Stimulated activated naive CD8-positive, alpha-beta T cell treated with anti-CD3 and anti-CD28 coated beads, Interleukin-15, Interleukin-2, amounts not matched to agents 100 ng/mL and 50 ng/mL, for 24 hours (primary cell): Measurements from ENCODE around the gene MYL4.
"Not testable (repeated sequence)": the region's sequence is repeated elsewhere in the genome, so short reads cannot be mapped to it uniquely, and the experiment has no call there.

Experiments
- H3K27ac Mint-ChIP-seq: one replicate; pipeline ENCODE4 v1.8.0; 2021; ENCODE audit warnings: mild to moderate bottlenecking, mixed read lengths
- H3K27me3 Mint-ChIP-seq: one replicate; pipeline ENCODE4 v1.8.0; 2021; ENCODE audit warnings: mixed read lengths
- H3K36me3 Mint-ChIP-seq: one replicate; pipeline ENCODE4 v1.8.0; 2021; ENCODE audit warnings: low read depth, mixed read lengths
- H3K4me1 Mint-ChIP-seq: one replicate; pipeline ENCODE4 v1.8.0; 2021; ENCODE audit warnings: low read depth, mixed read lengths
- H3K4me3 Mint-ChIP-seq: one replicate; pipeline ENCODE4 v1.8.0; 2021; ENCODE audit warnings: mild to moderate bottlenecking, mixed read lengths
- H3K9me3 Mint-ChIP-seq: one replicate; pipeline ENCODE4 v1.8.0; 2021; ENCODE audit warnings: mixed read lengths

Gene MYL4

DNA sequence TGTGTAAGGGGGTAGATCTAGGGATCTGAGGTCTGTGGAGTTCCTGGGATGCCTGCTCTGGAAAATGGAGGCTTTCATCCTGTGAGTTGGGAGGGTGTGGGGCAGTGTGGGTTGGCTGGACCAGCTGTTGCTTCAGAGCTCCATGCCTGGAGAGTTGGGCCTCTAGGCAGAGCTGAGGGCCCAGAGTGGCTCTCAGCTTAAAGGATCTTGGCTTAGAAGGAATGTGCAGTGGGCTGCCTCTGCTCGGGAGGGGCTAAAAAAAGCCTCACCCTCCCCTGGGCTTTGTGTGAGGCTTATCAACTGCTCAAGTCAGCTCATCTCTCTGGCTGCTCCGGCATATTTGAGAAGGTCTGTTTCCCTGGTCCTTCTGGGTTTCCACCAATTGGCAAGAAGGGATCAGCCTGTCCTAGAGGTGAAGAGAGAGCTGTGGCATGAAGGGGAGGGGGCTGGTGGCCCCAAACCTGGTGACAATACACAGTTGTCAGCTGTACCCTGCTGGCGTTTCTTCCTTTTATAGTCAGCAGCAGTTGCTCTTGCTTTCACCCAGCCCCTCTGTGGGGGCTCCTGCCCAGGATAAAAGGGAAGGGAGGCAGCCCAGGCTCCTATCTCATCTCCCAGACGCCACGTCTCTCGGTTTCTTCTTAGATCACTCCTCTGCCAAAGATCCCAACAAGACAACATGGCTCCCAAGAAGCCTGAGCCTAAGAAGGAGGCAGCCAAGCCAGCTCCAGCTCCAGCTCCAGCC, at the start of gene MYL4:
MYL4 (plus strand) TSS at position 605 of the 745 bp plus-strand sequence; CDS start at position 680, 75 bp downstream.
- no peak within 1 kb of the TSS for H3K27ac Mint-ChIP-seq

DNA sequence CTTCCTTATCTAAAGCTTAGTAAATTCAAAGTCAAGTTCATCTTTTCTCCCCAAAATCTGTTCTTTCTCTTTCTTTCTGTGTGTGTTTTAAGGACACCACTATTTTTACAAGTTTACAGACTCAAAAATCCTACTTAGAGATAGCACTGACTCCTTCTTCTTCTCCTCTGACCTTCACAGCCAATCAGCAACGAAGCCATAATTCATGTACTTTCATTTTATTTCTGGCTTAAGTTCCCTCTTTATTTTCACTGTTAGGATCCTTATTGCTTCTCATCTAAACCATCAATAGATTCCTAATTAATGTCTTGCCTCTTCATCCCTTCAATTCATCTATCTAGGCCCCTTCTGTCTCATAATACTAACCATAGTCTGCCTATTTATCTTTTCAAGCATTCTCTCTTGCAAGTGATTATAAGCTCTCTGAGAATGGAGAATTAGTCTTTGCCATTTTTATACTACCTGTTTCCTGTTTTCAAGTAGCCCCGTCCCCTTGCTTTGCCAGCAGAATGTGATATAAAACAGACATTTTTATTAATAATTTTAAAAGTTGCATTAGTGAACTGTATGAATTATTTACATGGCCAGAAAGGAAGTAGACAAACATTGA, 47.0 kb upstream of the MYL4 start:
- Mint-ChIP-seq H3K27ac (peak overlapping the region; percentile 28), H3K4me3 (peak overlapping the region; percentile 19), H3K36me3 (peaks cover 29% of the 10 kb centered on the region), H3K27me3 (no peaks in the 10 kb centered on the region), H3K9me3 (no peaks in the 10 kb centered on the region), H3K4me1 (peaks cover 23% of the 10 kb centered on the region)

More for the DNA sequence above, at the start of gene MYL4:
- no peak within 1 kb of the TSS for H3K4me3 Mint-ChIP-seq
- peaks cover 41% of the 10 kb centered on the region for H3K4me1 Mint-ChIP-seq
- H3K9me3 Mint-ChIP-seq: no peaks in the 10 kb centered on the region
- H3K36me3 Mint-ChIP-seq: no peaks in the 10 kb centered on the region
- H3K27me3 Mint-ChIP-seq: no peaks in the 10 kb centered on the region

DNA sequence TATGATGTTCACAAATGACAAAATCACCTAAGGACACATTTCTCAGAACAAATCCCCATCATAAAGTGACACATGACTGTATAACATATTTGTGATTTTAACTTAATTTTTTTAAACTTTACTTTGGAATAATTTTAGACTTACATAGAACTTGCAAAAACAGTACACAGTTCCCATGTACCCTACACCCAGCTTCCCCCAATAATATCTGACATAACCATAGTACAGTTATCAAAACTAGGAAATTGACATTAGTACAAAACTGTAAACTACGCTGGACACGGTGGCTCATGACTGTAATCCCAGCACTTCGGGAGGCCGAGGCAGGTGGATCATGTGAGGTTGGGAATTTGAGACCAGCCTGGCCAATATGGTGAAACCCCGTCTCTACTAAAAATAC, 44.9 kb upstream of the MYL4 start:
- no peak overlapping the region for H3K27ac Mint-ChIP-seq
- no peaks in the 10 kb centered on the region for H3K27me3 Mint-ChIP-seq
- no peaks in the 10 kb centered on the region for H3K9me3 Mint-ChIP-seq
- peaks cover 23% of the 10 kb centered on the region for H3K4me1 Mint-ChIP-seq
- peaks cover 44% of the 10 kb centered on the region for H3K36me3 Mint-ChIP-seq
- H3K4me3 Mint-ChIP-seq: no peak overlapping the region

DNA sequence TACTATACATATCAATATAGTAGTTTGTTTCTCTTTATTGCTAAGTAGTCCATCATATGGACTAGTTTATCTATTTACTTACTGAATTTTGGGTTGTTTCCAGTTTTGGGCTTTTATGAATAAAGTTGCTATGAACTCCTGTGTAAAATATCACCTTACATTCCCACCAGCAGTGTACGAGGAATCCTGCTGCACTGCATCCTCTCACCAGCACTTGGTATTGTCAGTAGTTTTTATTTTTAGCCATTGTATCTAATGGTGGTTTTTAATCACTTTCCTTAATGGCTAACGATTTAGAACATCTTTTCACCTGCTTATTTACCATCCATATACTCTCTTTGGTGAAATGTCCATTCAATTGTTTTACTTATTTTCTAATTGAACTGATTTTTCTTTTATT, 44.0 kb upstream of the MYL4 start:
- Mint-ChIP-seq H3K36me3 (peaks cover 48% of the 10 kb centered on the region), H3K9me3 (no peaks in the 10 kb centered on the region), H3K4me3 (no peak overlapping the region), H3K4me1 (peaks cover 23% of the 10 kb centered on the region), H3K27me3 (no peaks in the 10 kb centered on the region), H3K27ac (no peak overlapping the region)

DNA sequence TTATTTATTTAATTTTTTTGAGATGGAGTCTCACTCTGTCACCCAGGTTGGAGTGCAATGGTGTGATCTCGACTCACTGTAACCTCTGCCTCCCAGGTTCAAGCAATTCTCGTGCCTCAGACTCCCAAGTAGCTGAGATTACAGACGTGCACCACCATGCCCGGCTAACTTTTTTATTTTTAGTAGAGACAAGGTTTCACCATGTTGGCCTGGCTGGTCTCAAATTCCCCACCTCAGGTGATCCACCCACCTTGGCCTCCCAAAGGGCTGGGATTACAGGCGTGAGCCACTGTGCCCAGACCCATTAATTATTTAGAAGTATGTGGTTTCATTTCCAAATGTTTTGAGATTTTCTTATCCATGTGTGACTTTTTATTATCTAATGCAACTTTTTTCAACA, 42.3 kb upstream of the MYL4 start:
- not testable (repeated sequence) for H3K4me3 Mint-ChIP-seq, H3K27ac Mint-ChIP-seq, H3K9me3 Mint-ChIP-seq, H3K27me3 Mint-ChIP-seq
- H3K4me1 Mint-ChIP-seq: peaks cover 22% of the 10 kb centered on the region
- H3K36me3 Mint-ChIP-seq: peaks cover 53% of the 10 kb centered on the region

DNA sequence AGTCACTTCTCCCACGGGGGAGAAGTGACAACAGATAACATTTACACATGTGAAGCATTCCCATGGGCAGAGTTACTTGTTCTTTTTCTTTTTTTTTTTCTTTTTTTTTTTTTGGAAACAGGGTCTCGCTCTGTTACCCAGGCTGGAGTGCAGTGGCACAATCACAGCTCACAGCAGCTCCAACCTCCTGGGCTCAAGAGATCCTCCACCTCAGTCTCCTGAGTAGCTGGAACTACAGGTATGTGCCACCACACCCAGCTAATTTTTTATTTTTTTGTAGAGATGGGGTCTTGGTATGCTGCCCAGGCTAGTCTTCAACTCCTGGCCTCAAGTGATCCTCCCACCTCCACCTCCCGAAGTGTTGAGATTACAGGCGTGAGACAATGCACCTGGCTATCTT, 40.3 kb upstream of the MYL4 start:
- Mint-ChIP-seq H3K4me1 (peaks cover 14% of the 10 kb centered on the region), H3K36me3 (peaks cover 52% of the 10 kb centered on the region)
- not testable (repeated sequence) for H3K27ac Mint-ChIP-seq, H3K9me3 Mint-ChIP-seq, H3K4me3 Mint-ChIP-seq, H3K27me3 Mint-ChIP-seq

DNA sequence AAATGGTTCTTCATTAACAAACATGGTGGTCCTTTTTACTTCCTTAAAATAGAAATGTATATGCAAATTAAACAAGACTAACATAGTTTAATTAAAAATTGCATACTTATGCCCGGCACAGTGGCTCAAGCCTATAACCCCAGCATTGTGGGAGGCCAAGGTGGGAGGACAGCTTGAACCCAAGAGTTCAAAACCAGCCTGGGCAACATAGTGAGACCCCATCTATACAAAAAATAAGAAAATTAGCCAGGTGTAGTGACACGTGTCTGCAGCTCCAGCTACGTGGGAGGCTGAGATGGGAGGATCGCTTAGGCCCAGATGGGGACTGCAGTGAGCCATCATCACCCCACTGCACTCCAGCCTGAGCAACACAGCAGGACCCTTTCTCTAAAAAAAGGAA, 38.4 kb upstream of the MYL4 start:
- no peaks in the 10 kb centered on the region for H3K9me3 Mint-ChIP-seq
- no peak overlapping the region for H3K4me3 Mint-ChIP-seq
- H3K4me1 Mint-ChIP-seq: peaks cover 18% of the 10 kb centered on the region
- peaks cover 61% of the 10 kb centered on the region for H3K36me3 Mint-ChIP-seq
- H3K27me3 Mint-ChIP-seq: no peaks in the 10 kb centered on the region
- H3K27ac Mint-ChIP-seq: no peak overlapping the region

DNA sequence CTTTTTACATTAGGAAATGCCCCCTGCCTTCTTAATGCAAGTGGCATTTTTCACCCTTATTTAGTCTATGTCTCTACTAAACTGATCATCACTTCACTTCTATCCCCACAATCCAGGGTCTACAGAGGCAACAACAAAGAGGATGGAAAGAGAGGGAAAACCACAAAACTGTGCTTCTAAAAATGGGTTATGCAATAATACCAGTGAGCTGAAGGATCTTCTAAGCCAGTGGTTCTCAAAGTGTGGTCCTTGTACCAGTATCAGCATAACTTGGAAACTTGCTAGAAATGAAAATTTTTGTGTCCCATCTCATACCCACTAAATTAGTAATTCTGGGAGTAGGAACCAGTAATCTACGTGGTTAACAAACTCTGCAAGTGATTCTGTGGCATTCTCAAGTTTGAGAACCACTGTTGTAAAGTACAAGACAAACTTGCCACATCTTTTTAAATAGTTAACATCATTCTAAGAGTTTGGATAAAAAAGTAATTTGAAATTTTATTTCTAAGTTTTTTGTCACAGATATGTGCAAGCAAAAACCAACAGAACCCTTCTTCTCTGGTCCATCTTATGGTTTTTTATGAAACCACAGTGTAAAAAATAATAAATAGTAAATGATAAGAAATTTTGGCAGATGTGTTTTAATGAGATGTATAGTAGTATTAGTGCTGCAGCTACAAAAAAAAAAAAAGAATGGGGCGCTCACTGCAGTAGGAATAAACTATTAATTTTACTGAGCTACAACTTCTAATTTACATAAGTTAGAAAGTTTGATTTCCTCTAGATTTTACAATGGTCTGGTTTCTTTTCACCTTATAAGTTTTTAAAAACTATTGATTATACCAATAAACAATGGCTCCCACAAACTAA, 36.2 kb upstream of the MYL4 start:
- H3K36me3 Mint-ChIP-seq: peaks cover 58% of the 10 kb centered on the region
- H3K9me3 Mint-ChIP-seq: no peaks in the 10 kb centered on the region
- H3K27me3 Mint-ChIP-seq: no peaks in the 10 kb centered on the region
- peaks cover 34% of the 10 kb centered on the region for H3K4me1 Mint-ChIP-seq
- no peak overlapping the region for H3K27ac Mint-ChIP-seq
- no peak overlapping the region for H3K4me3 Mint-ChIP-seq

DNA sequence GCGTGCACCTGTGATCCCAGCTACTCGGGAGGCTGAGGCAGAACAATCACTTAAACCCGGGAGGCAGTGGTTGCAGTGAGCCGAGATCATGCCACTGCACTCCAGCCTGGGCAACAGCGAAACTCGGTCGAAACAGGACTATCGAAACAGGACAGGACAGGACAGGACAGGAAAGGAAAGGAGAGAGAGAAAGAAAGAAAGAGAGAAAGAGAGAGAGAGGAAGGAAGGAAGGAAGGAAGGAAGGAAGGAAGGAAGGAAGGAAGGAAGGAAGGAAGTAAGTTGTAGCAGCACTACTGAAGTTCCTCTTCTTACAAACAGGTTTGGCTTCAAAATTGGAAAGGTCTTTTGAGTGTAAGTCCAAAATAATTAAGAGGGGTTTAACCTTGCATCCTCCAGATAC, 34.3 kb upstream of the MYL4 start:
- H3K4me1 Mint-ChIP-seq: peaks cover 40% of the 10 kb centered on the region
- not testable (repeated sequence) for H3K27me3 Mint-ChIP-seq, H3K9me3 Mint-ChIP-seq, H3K27ac Mint-ChIP-seq, H3K4me3 Mint-ChIP-seq
- H3K36me3 Mint-ChIP-seq: peaks cover 54% of the 10 kb centered on the region

DNA sequence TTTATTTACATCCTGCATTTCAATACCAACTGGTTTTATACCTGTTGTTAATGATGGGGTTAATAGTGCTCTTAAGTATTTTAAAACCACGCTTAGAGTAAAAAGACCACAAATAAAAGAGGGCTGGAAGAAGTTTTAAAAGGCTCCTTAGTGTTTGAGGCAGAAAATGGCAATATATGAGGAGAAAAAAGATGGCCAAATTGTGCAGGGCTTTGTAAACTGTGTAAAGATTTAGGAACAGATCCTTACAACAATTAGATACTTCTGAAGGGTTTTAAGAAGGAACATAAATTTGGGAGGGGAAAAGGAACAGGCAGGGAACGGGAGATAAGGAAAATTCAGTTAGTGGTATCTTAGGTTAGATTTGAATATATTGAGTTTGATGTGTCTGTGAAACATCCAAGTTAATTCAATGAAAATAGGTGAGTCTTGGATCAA, 32.7 kb upstream of the MYL4 start:
- H3K36me3 Mint-ChIP-seq: peaks cover 53% of the 10 kb centered on the region
- no peak overlapping the region for H3K4me3 Mint-ChIP-seq
- no peaks in the 10 kb centered on the region for H3K27me3 Mint-ChIP-seq
- H3K27ac Mint-ChIP-seq: no peak overlapping the region
- peaks cover 40% of the 10 kb centered on the region for H3K4me1 Mint-ChIP-seq
- no peaks in the 10 kb centered on the region for H3K9me3 Mint-ChIP-seq

DNA sequence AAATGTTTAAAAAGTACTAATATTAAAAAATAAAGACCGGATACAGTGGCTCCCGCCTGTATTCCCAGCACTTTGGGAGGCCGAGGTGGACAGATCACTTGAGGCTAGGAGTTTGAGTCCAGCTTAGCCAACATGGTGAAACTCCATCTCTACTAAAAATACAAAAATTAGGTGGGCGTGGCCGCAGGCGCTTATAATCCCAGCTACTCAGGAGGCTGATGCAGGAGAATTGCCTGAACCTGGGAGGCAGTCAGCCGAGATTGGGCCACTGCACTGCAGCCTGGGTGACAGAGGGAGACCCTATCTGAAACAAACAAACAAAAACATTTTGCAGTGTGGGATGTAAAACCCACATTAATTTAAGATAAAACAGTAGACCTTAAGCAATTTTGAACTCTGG, 31.9 kb upstream of the MYL4 start:
- no peaks in the 10 kb centered on the region for H3K9me3 Mint-ChIP-seq
- no peaks in the 10 kb centered on the region for H3K27me3 Mint-ChIP-seq
- peaks cover 56% of the 10 kb centered on the region for H3K36me3 Mint-ChIP-seq
- no peak overlapping the region for H3K4me3 Mint-ChIP-seq
- no peak overlapping the region for H3K27ac Mint-ChIP-seq
- peaks cover 47% of the 10 kb centered on the region for H3K4me1 Mint-ChIP-seq

DNA sequence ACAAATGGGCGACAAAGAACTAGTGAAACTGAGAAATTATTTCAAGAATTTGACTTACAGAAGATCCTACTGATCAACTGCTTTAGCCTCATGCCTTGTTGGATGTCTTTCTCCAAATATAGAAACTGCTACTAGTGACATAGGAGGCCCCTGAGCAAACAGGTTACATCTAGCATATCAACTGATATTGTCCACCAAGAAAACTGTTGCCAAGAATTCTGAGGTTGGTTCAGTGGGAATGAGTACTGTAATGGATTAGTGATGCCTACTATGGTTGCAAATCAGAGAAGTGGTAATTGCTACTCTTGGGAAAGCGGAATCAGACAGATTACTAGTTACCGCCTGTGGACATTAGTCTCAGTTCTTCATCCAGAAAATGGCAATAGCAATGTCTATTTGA, 30.0 kb upstream of the MYL4 start:
- no peaks in the 10 kb centered on the region for H3K27me3 Mint-ChIP-seq
- H3K4me3 Mint-ChIP-seq: no peak overlapping the region
- H3K9me3 Mint-ChIP-seq: no peaks in the 10 kb centered on the region
- H3K27ac Mint-ChIP-seq: no peak overlapping the region
- peaks cover 51% of the 10 kb centered on the region for H3K4me1 Mint-ChIP-seq
- peaks cover 58% of the 10 kb centered on the region for H3K36me3 Mint-ChIP-seq

DNA sequence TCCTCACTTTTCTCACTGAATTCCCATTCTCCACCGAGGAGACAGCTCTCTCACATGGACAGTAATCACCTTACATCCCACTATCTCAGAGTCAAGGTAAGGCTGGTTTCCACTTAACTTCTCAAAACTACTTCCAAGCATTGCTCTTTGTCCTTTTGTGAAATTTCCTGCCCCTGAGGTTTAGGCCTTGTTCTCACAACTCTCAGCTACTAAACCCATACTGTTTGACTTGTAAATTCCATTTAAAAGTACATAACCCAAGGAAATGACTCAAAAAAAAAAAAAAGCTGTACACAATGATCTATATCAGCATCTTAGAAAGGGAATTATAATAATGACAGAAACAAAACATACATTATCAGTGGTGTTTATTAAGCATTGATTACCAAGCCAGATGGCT, 28.8 kb upstream of the MYL4 start:
- Mint-ChIP-seq H3K36me3 (peaks cover 53% of the 10 kb centered on the region), H3K4me3 (no peak overlapping the region), H3K27me3 (no peaks in the 10 kb centered on the region), H3K9me3 (no peaks in the 10 kb centered on the region), H3K4me1 (peaks cover 50% of the 10 kb centered on the region), H3K27ac (no peak overlapping the region)

DNA sequence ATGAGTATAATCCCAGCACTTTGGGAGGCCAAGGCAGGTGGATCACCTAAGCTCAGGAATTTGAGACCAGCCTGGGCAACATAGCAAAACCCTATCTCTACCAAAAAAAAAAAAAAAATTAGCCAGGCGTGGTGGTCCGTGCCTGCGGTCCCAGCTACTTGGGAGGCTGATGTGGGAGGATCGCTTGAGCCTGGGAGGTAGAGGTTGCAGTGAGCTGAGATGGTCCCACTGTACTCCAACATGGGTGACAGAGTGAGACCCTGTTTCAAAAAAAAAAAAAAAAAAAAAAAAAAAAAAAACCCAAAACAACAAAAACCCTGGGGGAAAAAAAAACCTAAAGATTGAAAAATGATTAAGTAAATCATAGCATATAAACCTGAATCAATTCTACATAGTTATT, 28.2 kb upstream of the MYL4 start:
- not testable (repeated sequence) for H3K9me3 Mint-ChIP-seq, H3K4me3 Mint-ChIP-seq, H3K27me3 Mint-ChIP-seq, H3K27ac Mint-ChIP-seq
- H3K4me1 Mint-ChIP-seq: peaks cover 51% of the 10 kb centered on the region
- H3K36me3 Mint-ChIP-seq: peaks cover 52% of the 10 kb centered on the region

DNA sequence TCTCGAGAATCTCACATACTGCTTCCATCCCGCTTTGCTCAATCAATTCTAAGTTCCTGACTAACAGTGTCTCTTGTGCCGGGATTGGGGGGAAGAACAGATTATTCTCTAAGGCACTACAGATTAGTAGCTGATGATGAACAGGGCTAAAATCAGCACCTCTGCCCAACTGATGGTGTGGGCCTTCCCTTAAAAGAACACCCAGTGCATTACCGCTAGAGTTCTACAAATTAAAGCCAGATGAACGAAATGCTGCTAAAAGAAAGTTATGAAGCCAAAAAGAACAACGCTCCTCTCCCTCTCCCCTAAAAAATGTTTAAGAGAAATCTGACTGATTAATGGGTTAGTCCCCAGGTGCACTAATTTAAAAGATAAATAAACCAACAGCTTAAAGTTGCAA, 24.5 kb upstream of the MYL4 start:
- Mint-ChIP-seq H3K4me1 (peaks cover 53% of the 10 kb centered on the region), H3K27me3 (no peaks in the 10 kb centered on the region), H3K36me3 (peaks cover 30% of the 10 kb centered on the region), H3K9me3 (no peaks in the 10 kb centered on the region), H3K4me3 (no peak overlapping the region), H3K27ac (no peak overlapping the region)
